Cardiac septum (tissue), 1 donor: Measurements from ENCODE around the gene COMMD4. TPM values are rescaled to one million over a fixed set of nuclear protein-coding genes. Genes with fewer than 3 reads are reported as not detected.
"Not testable (repeated sequence)": the region's sequence is repeated elsewhere in the genome, so short reads cannot be mapped to it uniquely, and the experiment has no call there.

Source experiments
- DNase-seq: peaks from one replicate; pipeline ENCODE4 v3.0.0-alpha.2; 2020; ENCODE audit warnings: low spot score
- intact Hi-C: fragments of 100-400 bp; cut with DNase I; formaldehyde crosslinking; loops from one replicate; pipeline ENCODE4 v1.14.0; 2022
- microRNA-seq: library from miRNA; unstranded; fragments of <30 nt; microRNA quantifications from one replicate; pipeline ENCODE4 v1.2.0, GENCODE V29; 2020
- total RNA-seq: library from RNA; stranded (reverse); fragmentation: NEBNext Ultra II Directional; extraction: Animal tissue kit (Norgen Biotek cat#: 25700); gene quantifications from one replicate; pipeline ENCODE4 v1.2.1, GENCODE V29; 2021
- donor health status: DM: no; HTN: no; CAD: no.

The COMMD4 gene
- total RNA-seq, 1 donor from 2014 or later, result 35.5 TPM

DNA sequence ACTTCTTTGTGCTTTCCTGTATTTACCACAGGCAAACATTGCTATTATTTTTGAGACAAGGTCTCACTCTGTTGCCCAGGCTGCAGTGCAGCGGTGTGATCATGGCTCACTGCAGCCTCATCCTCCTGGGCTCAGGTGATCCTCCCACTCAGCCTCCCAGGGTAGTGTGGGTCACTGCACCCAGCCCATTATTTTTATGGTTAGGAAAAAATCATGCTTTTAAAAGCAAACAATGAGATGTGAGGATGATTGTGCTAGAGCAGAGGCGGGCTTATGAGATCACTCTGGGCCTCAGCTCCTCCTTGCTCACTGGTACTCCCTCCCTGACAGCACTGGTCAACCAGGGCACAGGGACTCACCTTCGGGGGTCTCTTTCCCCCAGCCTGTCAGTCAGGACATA, 30.3 kb downstream of the COMMD4 start:
- intact Hi-C loops, result loop anchor here (5.0 to 10.0 kb wide), 2 partner anchors 86 to 319 kb away; partner anchors contain the start of gene SIN3A
- DNase-seq, result no peak

DNA sequence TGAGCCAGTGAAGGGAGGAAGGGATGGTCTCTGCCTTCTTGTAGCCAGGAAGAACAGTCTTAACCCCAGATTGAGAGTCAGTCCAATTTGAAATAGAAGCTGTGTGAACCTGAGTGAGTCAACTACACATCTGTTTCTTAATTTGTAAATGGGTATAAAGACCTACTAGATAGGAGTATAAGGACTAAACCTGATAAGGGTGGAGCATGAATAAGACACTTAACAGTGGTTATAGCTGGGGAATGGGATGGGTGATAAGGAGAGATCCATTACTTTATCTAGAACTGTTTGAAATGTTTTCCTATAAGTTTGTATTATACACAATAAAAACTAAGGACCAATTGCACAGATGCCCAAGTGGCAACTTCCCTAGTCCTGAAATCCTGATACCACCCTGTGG, 31.1 kb downstream of the COMMD4 start:
- intact Hi-C loops, result loop anchor here (5.0 to 10.0 kb wide), 2 partner anchors 85 to 318 kb away; partner anchors contain the start of gene SIN3A
- DNase-seq, result no peak

DNA sequence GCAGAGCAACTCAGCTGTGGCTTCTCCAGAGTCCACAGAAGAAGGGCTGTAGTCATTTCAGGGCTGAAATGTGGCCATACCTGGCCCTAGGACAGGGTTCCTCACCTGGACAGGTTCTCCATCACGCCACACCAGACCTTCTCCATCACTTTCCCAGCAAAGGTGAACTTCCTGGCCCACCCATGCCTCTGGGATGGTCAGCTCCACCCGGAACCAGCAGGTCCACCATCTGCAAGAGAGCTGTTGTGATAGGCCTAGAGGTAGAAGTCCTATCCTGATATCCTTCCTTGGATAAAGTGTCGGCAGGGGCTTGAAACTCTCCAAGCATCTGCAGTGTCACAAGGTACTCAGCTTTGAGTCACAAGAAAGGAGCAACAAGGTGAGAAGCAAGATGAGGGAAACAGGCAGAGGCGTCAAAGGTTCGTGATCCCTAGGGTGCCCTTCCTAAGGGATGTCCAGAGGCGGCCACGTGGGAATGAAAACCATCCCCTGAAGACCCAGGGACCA, 31.6 kb downstream of the COMMD4 start:
- no peak for DNase-seq
- intact Hi-C loops, result loop anchor here (5.0 to 10.0 kb wide), 2 partner anchors 85 to 317 kb away; partner anchors contain the start of gene SIN3A

DNA sequence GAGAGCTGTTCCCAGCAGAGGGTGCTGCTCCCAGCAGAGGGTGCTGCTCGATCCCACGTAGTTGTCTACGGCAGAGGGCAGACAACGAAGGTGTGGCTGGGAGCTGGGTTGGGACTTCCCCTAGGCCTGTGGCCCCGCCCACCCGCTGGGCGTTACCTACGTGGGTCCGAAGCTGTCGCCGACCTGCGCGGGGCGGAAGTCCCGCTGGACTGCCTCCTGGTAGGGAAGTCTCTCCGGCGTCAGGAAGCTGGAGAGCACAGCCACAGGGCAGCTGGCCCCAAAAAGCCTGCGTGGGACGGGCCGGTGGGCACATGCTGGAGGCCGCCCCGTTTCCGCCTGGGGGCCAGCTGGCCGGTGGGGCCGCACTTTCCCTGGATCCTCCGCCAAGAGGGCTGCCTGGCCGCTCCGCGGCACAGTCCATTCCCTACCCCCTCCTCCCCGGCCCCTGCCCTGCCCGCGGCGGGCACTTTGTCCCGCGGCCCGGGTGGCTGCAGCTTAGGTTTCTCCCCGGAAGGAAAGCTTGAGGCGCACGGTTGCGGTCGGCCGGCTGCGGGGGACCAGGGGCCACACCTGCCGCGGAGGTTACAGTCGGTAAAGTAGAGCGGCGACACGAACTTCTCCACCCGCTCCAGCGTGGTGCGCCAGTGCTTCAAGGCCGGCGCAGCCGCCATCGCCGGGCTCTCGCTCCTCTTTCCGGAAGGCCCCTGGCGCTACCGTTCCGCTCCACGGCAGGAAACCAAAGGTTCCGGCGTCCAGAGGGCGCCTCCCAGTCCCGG, 32.2 kb downstream of the COMMD4 start, which contains the start of gene MAN2C1:
MAN2C1 (minus strand) TSS at position 695 of the 776 bp plus-strand sequence; CDS start at position 671, 24 bp downstream.
- intact Hi-C loops, result loop anchor here (1.0 to 10.0 kb wide), 3 partner anchors 84 to 317 kb away; partner anchors contain the start of genes SIN3A and SNUPN

DNA sequence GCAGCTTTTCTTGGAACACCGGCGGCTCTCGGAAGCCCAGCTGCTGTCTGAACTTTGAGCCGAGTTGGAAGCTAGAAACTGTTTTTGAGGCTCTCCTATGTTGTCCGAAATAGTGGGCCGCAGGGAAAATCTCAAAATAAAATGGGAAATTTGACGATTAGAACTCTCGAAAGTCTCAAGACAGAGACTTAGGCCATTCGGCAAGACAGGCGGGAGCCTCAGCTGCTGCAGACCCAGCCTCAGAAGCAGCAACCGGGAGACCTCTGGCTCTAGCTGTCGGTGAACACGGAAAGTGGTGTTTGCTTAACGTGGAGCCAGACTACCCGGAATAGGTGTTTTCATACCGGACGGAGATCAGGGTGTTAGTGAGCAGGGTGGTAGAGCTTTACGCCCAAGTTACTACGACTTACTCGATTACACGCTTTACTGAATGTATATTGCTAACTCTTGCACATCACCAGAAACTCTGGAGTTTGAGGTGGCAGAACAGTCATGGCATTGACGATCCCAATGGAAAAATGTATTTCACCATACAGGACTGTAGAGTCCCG, 32.9 kb downstream of the COMMD4 start:
- intact Hi-C loops, result loop anchor here (1.0 to 10.0 kb wide), 3 partner anchors 84 to 316 kb away; partner anchors contain the start of genes SIN3A and SNUPN
- DNase-seq, result no peak

More for the DNA sequence above, 32.2 kb downstream of the COMMD4 start, which contains the start of gene MAN2C1:
- DNase-seq, result peak; percentile 97

DNA sequence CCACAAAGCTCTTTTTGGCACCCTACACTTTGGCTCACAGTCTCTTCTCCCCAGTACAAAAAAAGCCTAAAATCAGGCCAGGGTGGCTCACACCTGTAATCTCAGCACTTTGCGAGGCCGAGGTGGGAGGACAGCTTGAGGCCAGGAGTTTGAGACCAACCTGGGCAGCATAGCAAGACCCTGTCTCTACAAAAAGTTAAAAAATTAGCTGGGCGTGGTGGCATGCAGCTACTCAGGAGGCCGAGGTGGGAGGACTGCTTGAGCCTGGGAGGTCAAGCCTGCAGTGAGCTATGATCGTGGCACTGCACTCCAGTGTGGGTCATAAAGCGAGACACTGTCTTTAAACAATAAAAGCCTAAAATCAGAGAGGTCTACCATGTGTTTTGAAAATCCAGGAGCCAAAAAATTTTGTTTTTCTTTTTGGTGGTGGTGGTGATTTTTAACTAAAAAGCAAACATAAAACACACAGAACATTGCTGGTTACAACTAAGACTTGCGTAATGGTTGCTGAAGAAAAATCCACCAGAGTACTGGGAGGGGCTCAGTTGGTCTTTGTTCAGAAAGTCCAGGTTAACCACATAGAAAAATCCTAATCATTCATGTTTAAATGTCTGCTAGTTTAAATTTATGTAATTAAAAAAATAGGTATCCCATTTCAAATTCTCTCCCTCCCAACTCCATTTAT, 34.2 kb downstream of the COMMD4 start:
- intact Hi-C loops, result loop anchor here (5.0 to 10.0 kb wide), 2 partner anchors 82 to 315 kb away; partner anchors contain the start of gene SIN3A
- DNase-seq, result no peak

DNA sequence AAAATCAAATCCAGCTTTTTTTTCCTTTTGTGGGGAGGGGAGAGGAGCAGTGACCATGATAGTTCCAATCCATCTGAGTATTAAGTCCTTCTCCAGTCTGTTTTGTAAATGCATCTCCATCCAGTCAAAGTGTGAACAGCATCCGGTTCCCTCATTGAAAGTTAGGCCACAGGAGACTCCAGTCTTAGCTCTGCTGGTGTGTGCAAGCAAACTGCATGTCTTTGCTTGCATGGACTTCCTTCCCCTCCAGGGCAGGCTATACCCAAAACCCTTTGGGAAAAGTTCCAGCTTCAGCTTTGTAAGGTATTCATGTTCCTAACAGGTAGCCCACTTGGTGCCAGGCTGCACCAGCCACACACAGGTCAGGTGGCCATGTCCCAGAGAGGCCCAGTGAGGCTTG, 35.6 kb downstream of the COMMD4 start:
- DNase-seq, result no peak
- intact Hi-C loops, result no loop called here

DNA sequence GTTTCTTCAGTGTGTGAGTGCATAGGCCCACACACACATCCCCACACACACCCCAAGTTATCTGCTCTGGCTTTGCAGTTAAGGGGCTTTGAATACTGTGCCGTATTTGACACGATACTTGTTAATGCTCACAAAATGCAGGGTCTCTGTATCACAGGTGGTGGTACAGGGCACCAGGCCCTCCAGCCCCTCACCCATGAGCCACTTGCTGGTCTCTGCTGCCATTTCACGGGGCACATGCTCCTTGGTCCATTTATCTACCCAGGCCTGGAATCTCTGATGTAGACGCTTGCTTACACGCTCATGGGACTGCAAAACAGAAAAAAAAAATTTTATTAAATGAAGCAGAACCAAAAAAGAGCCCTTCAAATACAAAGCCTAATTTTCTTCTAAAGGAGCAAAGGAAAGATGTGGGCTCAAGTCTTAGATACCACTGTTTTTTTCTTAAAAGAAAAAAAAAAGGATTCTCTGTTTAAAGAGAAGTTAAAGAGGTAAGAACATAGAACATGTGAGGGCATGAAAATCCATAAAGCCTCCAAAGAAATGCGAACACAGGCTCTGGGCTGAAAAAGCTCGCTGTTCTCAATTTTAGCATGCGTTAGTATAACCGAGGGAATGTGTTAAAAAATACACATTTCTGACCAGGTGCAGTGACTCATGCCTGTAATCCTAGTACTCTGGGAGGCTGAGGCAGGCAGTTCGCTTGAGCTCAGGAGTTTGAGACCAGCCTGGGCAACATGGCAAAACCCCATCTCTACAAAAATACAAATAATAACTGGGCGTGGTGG, 36.2 kb downstream of the COMMD4 start:
- intact Hi-C loops, result no loop called here
- no peak for DNase-seq

DNA sequence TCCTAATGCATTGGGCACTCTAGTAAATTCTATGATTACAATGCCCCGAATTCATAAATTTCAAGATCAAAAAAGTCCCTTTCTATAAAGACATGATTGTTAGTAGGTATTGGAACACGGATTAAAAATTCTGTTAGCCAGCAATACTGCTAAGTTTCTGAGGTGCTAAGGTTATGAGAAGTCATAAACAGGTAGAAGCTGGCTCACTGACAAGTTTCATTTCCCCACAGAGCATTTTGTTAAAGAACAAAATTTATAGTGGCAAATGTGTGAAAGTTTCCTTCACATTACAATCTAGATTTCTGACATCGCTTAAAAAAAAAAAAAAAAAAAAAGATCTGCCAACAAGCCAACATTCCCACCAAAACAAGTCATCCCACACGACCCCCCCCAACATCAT, 44.9 kb downstream of the COMMD4 start:
- intact Hi-C loops, result no loop called here

DNA sequence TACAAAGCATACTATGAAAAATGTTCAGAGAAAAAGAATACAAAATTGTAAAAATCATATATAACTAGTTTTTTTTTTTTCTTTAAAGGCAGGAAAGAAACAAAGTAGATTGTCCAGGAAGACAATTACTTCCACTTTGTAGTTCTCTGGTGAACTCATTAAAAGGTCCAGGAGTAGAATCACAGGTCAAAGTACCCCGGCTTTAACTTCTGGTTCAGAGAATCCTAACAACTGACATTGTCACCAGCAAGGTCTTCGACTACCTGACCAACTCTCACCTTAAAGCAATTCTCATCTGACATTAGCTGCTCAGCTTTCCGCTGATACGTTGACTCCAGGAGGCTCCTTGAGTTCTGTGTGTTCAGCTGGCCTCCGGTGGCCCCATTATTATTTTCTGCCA, 48.1 kb downstream of the COMMD4 start:
- intact Hi-C loops, DNase-seq: not testable (repeated sequence)

More for the DNA sequence above, 44.9 kb downstream of the COMMD4 start:
- no peak for DNase-seq

Small RNA genes lying within 50 kb of the gene (microRNA-seq; reads per million reads assigned to microRNA genes)
- not detected for gene MIR631

Other genes starting within 250 kb of the COMMD4 start
- 12.9 TPM for gene C15orf39, start 134.2 kb upstream of the COMMD4 start, total RNA-seq
- not detected for gene GOLGA6C, start 77.7 kb upstream of the COMMD4 start, total RNA-seq
- not detected for gene GOLGA6D, start 53.2 kb upstream of the COMMD4 start, total RNA-seq
- 10.9 TPM for gene NEIL1, start 11.0 kb downstream of the COMMD4 start, total RNA-seq
- gene MAN2C1, start 32.5 kb downstream of the COMMD4 start, total RNA-seq, result 153 TPM
- gene SIN3A, start 115.6 kb downstream of the COMMD4 start, total RNA-seq, result 30.6 TPM
- 8.8 TPM for gene PTPN9, start 243.3 kb downstream of the COMMD4 start, total RNA-seq